PC-9 (cell line): ENCODE measurements around the gene HMX2. TPM values are rescaled to one million over a fixed set of nuclear protein-coding genes. Genes with fewer than 3 reads are reported as not detected.

Source experiments
- BruUV-seq: library from RNA; stranded (reverse); fragments of 400-500 nt; replicated peaks from 2 replicates; lab custom pipeline; 2021; lab: Mats Ljungman, UMichigan
- CTCF ChIA-PET: fragments of 300-600 bp; sonication (Branson Sonifier 250); formaldehyde crosslinking; loops from one replicate; lab custom pipeline; 2022; ENCODE audit warnings: antibody characterized with exemption; lab: Charles Lee
- POLR2A ChIA-PET: fragments of 300-600 bp; sonication (Branson Sonifier 250); formaldehyde crosslinking; loops from one replicate; lab custom pipeline; 2022; ENCODE audit warnings: antibody characterized with exemption; ENCODE audit not compliant: unreplicated experiment; lab: Charles Lee
- DNase-seq, 2 experiments: peaks; one replicate each; pipeline versions ENCODE4 v3.0.0 to v3.0.0-alpha.2; 2015 to 2022; ENCODE audit warnings: mixed read lengths in 1 of 2
- H2AFZ ChIP-seq: fragments of 200-600 bp; sonication (generic); 2 replicates; pipeline ENCODE4 v1.8.1; 2017; ENCODE audit warnings: antibody characterized with exemption
- H3F3A ChIP-seq: fragments of 200-600 bp; sonication (generic); 2 replicates; pipeline ENCODE4 v1.8.1; 2017; ENCODE audit warnings: antibody characterized with exemption, mild to moderate bottlenecking, low read depth; ENCODE audit not compliant: insufficient read depth
- H3K27ac ChIP-seq: fragments of 200-600 bp; sonication (generic); 2 replicates; pipeline ENCODE4 v1.6.1; 2016; ENCODE audit warnings: mixed run types
- H3K27me3 ChIP-seq: fragments of 200-600 bp; sonication (generic); 2 replicates; pipeline ENCODE4 v1.6.1; 2016; ENCODE audit warnings: low read depth, mixed run types; ENCODE audit not compliant: insufficient read depth
- H3K36me3 ChIP-seq: fragments of 200-600 bp; sonication (generic); 2 replicates; pipeline ENCODE4 v1.6.1; 2016; ENCODE audit warnings: low read depth, mixed run types
- H3K4me1 ChIP-seq: fragments of 200-600 bp; sonication (generic); replicated peaks from 2 replicates; pipeline ENCODE4 v1.6.1; 2016; ENCODE audit warnings: mixed run types; ENCODE audit not compliant: insufficient read depth
- H3K4me2 ChIP-seq: fragments of 200-600 bp; sonication (generic); 2 replicates; pipeline ENCODE4 v1.6.1; 2017; ENCODE audit warnings: mixed run types
- H3K4me3 ChIP-seq: fragments of 200-600 bp; sonication (generic); 2 replicates; pipeline ENCODE4 v1.6.1; 2016; ENCODE audit warnings: mixed run types
- H3K79me2 ChIP-seq: fragments of 200-600 bp; sonication (generic); 2 replicates; pipeline ENCODE4 v1.6.1; 2017; ENCODE audit warnings: low read depth, mixed run types
- H3K9me2 ChIP-seq: fragments of 200-600 bp; sonication (generic); 2 replicates; pipeline ENCODE4 v1.8.1; 2017; ENCODE audit warnings: mild to moderate bottlenecking; ENCODE audit not compliant: insufficient read depth
- H3K9me3 ChIP-seq: fragments of 200-600 bp; sonication (generic); 2 replicates; pipeline ENCODE4 v1.8.1; 2016; ENCODE audit warnings: low read depth; ENCODE audit not compliant: insufficient read depth
- H4K20me1 ChIP-seq: fragments of 200-600 bp; sonication (generic); 2 replicates; pipeline ENCODE4 v1.8.1; 2017; ENCODE audit not compliant: insufficient read depth
- CTCF ChIP-seq: fragments of 200-600 bp; sonication (generic); conservative IDR thresholded peaks from 2 replicates; pipeline ENCODE4 v1.6.1; 2017; ENCODE audit warnings: mixed run types, antibody characterized with exemption, mild to moderate bottlenecking, moderate library complexity
- EZH2 ChIP-seq: fragments of 200-600 bp; sonication (generic); IDR thresholded peaks from 2 replicates; pipeline ENCODE4 v1.8.0; 2017; ENCODE audit warnings: antibody characterized with exemption, low read depth
- intact Hi-C: fragments of 100-400 bp; cut with micrococcal nuclease; formaldehyde crosslinking; loops from one replicate; pipeline ENCODE4 v1.10.0; 2022; ENCODE audit not compliant: unreplicated experiment
- total RNA-seq: library from RNA; stranded (reverse); gene quantifications from 2 replicates; pipeline ENCODE4 v1.2.3, GENCODE V29; 2021

The HMX2 gene
- total RNA-seq, 1 experiment from 2014 or later = not detected

- no TSS peak for BruUV-seq
- H2AFZ ChIP-seq = no peak overlapping the region
- CTCF ChIA-PET = no interaction called here
Measured at GRCh38 chr10:123141791-123142700, 5.9 kb upstream of the HMX2 start.

GRCh38 chr10:123142701-123143161, 5.2 kb upstream of the HMX2 start:
- H3K27me3 ChIP-seq = 0 out of 2 replicates have a peak, but pooled peaks cover 7% of the 10 kb centered on the region
- POLR2A ChIA-PET = no interaction called here
- DNase-seq = no peak
- intact Hi-C loops = no loop called here
- no peak overlapping the region for H3K4me3 ChIP-seq
- no peaks in the 10 kb centered on the region for H3K36me3 ChIP-seq
- H3K4me2 ChIP-seq = no peak overlapping the region
- CTCF ChIA-PET = no interaction called here
- H3K9me3 ChIP-seq = no peaks in the 10 kb centered on the region
- no peak overlapping the region for H2AFZ ChIP-seq
- no peaks in the 10 kb centered on the region for H4K20me1 ChIP-seq
- BruUV-seq = no TSS peak
- no peaks in the 10 kb centered on the region for H3K4me1 ChIP-seq
- no peaks in the 10 kb centered on the region for H3K79me2 ChIP-seq
- no peak overlapping the region for H3K27ac ChIP-seq
- no peak for TF ChIP-seq CTCF
- H3F3A ChIP-seq = no peaks in the 10 kb centered on the region
- H3K9me2 ChIP-seq = no peaks in the 10 kb centered on the region

More at GRCh38 chr10:123141791-123142700, 5.9 kb upstream of the HMX2 start:
- Histone ChIP-seq H3K9me2 (no peaks in the 10 kb centered on the region), H3K4me1 (no peaks in the 10 kb centered on the region), H3K9me3 (no peaks in the 10 kb centered on the region), H3K36me3 (no peaks in the 10 kb centered on the region), H3K79me2 (no peaks in the 10 kb centered on the region), H4K20me1 (no peaks in the 10 kb centered on the region), H3K4me3 (no peak overlapping the region), H3K4me2 (no peak overlapping the region), H3K27ac (no peak overlapping the region), H3F3A (no peaks in the 10 kb centered on the region), H3K27me3 (0 out of 2 replicates have a peak, but pooled peaks cover 7% of the 10 kb centered on the region)
- TF ChIP-seq CTCF (no peak), EZH2 (no peak)
- POLR2A ChIA-PET = no interaction called here
- no peak for DNase-seq
- intact Hi-C loops = no loop called here

- H3K36me3 ChIP-seq = no peaks in the 10 kb centered on the region
- no peak overlapping the region for H3K27ac ChIP-seq
- intact Hi-C loops = no loop called here
- ChIA-PET POLR2A (no interaction called here), CTCF (no interaction called here)
- no peaks in the 10 kb centered on the region for H3K9me3 ChIP-seq
- H3K4me1 ChIP-seq = no peaks in the 10 kb centered on the region
- H3K9me2 ChIP-seq = no peaks in the 10 kb centered on the region
- no peak overlapping the region for H3K4me2 ChIP-seq
- H3K27me3 ChIP-seq = 0 out of 2 replicates have a peak, but pooled peaks cover 7% of the 10 kb centered on the region
- no peak for TF ChIP-seq CTCF
- no peak for TF ChIP-seq EZH2
- no peak for DNase-seq
- H3F3A ChIP-seq = no peaks in the 10 kb centered on the region
- H3K4me3 ChIP-seq = no peak overlapping the region
- no TSS peak for BruUV-seq
- H4K20me1 ChIP-seq = no peaks in the 10 kb centered on the region
- H2AFZ ChIP-seq = no peak overlapping the region
- H3K79me2 ChIP-seq = no peaks in the 10 kb centered on the region
Measured at GRCh38 chr10:123143162-123143824, 4.6 kb upstream of the HMX2 start.
